ENCODE data around the gene TM4SF4.
"Not testable (repeated sequence)": the region's sequence is repeated elsewhere in the genome, so short reads cannot be mapped to it uniquely, and the experiment has no call there.

The TM4SF4 gene

GRCh38 chr3:149474250-149474817 lies at the start of gene TM4SF4:
TSS of gene TM4SF4 (plus strand) at chr3:149474697. CDS start at chr3:149474878, 181 bp downstream.
- no peak for DNase-seq

GRCh38 chr3:149424918-149425317 lies 49.6 kb upstream of the TM4SF4 start:
- no peak for DNase-seq

GRCh38 chr3:149426325-149426724 lies 48.2 kb upstream of the TM4SF4 start:
- no peak for DNase-seq

GRCh38 chr3:149428087-149428486 lies 46.4 kb upstream of the TM4SF4 start:
- DNase-seq, result no peak

GRCh38 chr3:149430216-149430615 lies 44.3 kb upstream of the TM4SF4 start:
- DNase-seq, result no peak

GRCh38 chr3:149432149-149432548 lies 42.3 kb upstream of the TM4SF4 start:
- DNase-seq, result no peak

GRCh38 chr3:149435996-149436885 lies 38.3 kb upstream of the TM4SF4 start:
- DNase-seq, result no peak

GRCh38 chr3:149437286-149437685 lies 37.2 kb upstream of the TM4SF4 start:
- no peak for DNase-seq

- DNase-seq, result no peak
These were observed 36.8 kb upstream of the TM4SF4 start for GRCh38 chr3:149437710-149438109.

GRCh38 chr3:149438981-149439380 lies 35.5 kb upstream of the TM4SF4 start:
- DNase-seq, result no peak

GRCh38 chr3:149441642-149442041 lies 32.9 kb upstream of the TM4SF4 start:
- DNase-seq, result no peak

GRCh38 chr3:149442043-149442442 lies 32.5 kb upstream of the TM4SF4 start:
- no peak for DNase-seq

- no peak for DNase-seq
These were observed 31.5 kb upstream of the TM4SF4 start for GRCh38 chr3:149442851-149443544.

- DNase-seq, result no peak
These were observed 31.0 kb upstream of the TM4SF4 start for GRCh38 chr3:149443545-149443912.

GRCh38 chr3:149444867-149445266 lies 29.6 kb upstream of the TM4SF4 start:
- DNase-seq, result not testable (repeated sequence)

- no peak for DNase-seq
These were observed 26.1 kb upstream of the TM4SF4 start for GRCh38 chr3:149448331-149448831.

GRCh38 chr3:149449182-149449581 lies 25.3 kb upstream of the TM4SF4 start:
- DNase-seq, result no peak

GRCh38 chr3:149449799-149450198 lies 24.7 kb upstream of the TM4SF4 start:
- no peak for DNase-seq

- no peak for DNase-seq
These were observed 24.2 kb upstream of the TM4SF4 start for GRCh38 chr3:149450281-149450680.

- DNase-seq, result no peak
These were observed 22.5 kb upstream of the TM4SF4 start for GRCh38 chr3:149452036-149452435.

- DNase-seq, result no peak
These were observed 21.2 kb upstream of the TM4SF4 start for GRCh38 chr3:149453140-149453805.

- no peak for DNase-seq
These were observed 19.8 kb upstream of the TM4SF4 start for GRCh38 chr3:149454746-149455145.

- DNase-seq, result no peak
These were observed 19.1 kb upstream of the TM4SF4 start for GRCh38 chr3:149455366-149455765.

Measured in 8988T (cell line).